H9 (cell line): ENCODE data around the gene SELENOF. TPM values are rescaled to one million over a fixed set of nuclear protein-coding genes. Genes with fewer than 3 reads are reported as not detected.

ENCODE experiments used
- DNase-seq: peaks from one replicate; pipeline ENCODE4 v3.0.0-alpha.2; 2017
- H2AFZ ChIP-seq: one replicate; pipeline ENCODE4 v1.6.1; 2013; ENCODE audit warnings: mild to moderate bottlenecking, low read length, control low read depth, moderate library complexity
- H2AK5ac ChIP-seq: 2 replicates; pipeline ENCODE4 v1.6.1; 2013; ENCODE audit warnings: low read length, control low read depth, mixed read lengths; ENCODE audit not compliant: insufficient read length
- H2BK120ac ChIP-seq: one replicate; pipeline ENCODE4 v1.6.1; 2013; ENCODE audit warnings: low read depth, mild to moderate bottlenecking, low read length, control low read depth, inconsistent platforms; ENCODE audit not compliant: poor library complexity, severe bottlenecking
- H2BK12ac ChIP-seq: 2 replicates; pipeline ENCODE4 v1.6.1; 2013; ENCODE audit warnings: low read length, control low read depth, mixed read lengths, low read depth; ENCODE audit not compliant: insufficient read length
- H2BK15ac ChIP-seq: 2 replicates; pipeline ENCODE4 v1.6.1; 2013; ENCODE audit warnings: low read depth, low read length, control low read depth
- H2BK20ac ChIP-seq: one replicate; pipeline ENCODE4 v1.6.1; 2013; ENCODE audit warnings: low read depth, mild to moderate bottlenecking, low read length, control low read depth, inconsistent platforms; ENCODE audit not compliant: poor library complexity, severe bottlenecking
- H2BK5ac ChIP-seq: 2 replicates; pipeline ENCODE4 v1.6.1; 2013; ENCODE audit warnings: low read length, control low read depth, mixed read lengths; ENCODE audit not compliant: insufficient read length
- H3K14ac ChIP-seq: 2 replicates; pipeline ENCODE4 v1.6.1; 2013; ENCODE audit warnings: low read length, control low read depth; ENCODE audit not compliant: insufficient read depth
- H3K18ac ChIP-seq: 2 replicates; pipeline ENCODE4 v1.6.1; 2013; ENCODE audit warnings: low read depth, mild to moderate bottlenecking, mixed read lengths, low read length, control low read depth; ENCODE audit not compliant: insufficient read length
- H3K23ac ChIP-seq: 2 replicates; pipeline ENCODE4 v1.6.1; 2013; ENCODE audit warnings: low read length, control low read depth, mixed read lengths, low read depth; ENCODE audit not compliant: insufficient read length
- H3K23me2 ChIP-seq: 2 replicates; pipeline ENCODE4 v1.6.1; 2013; ENCODE audit warnings: low read depth, mild to moderate bottlenecking, mixed read lengths, low read length, control low read depth; ENCODE audit not compliant: insufficient read length, poor library complexity, severe bottlenecking
- H3K27ac ChIP-seq: 2 replicates; pipeline ENCODE4 v1.5.1; 2013; ENCODE audit warnings: low read length, control low read depth, mixed read lengths, low read depth; ENCODE audit not compliant: insufficient read length
- H3K27me3 ChIP-seq: 2 replicates; pipeline ENCODE4 v1.6.1; 2013; ENCODE audit warnings: low read length, control low read depth, inconsistent platforms; ENCODE audit not compliant: insufficient read depth
- H3K4ac ChIP-seq: 2 replicates; pipeline ENCODE4 v1.6.1; 2013; ENCODE audit warnings: low read depth, mild to moderate bottlenecking, control low read depth, inconsistent platforms, low read length, moderate library complexity
- H3K4me1 ChIP-seq: 2 replicates; pipeline ENCODE4 v1.6.1; 2013; ENCODE audit warnings: low read length, control low read depth, inconsistent platforms; ENCODE audit not compliant: insufficient read depth
- H3K4me2 ChIP-seq: 2 replicates; pipeline ENCODE4 v1.6.1; 2013; ENCODE audit warnings: low read length, control low read depth, mixed read lengths; ENCODE audit not compliant: insufficient read length, insufficient read depth
- H3K56ac ChIP-seq: 2 replicates; pipeline ENCODE4 v1.6.1; 2013; ENCODE audit warnings: low read depth, mild to moderate bottlenecking, mixed read lengths, low read length, control low read depth; ENCODE audit not compliant: insufficient read length
- H3K79me1 ChIP-seq: 2 replicates; pipeline ENCODE4 v1.6.1; 2013; ENCODE audit warnings: low read depth, mild to moderate bottlenecking, moderate library complexity, low read length, control low read depth, inconsistent platforms; ENCODE audit not compliant: insufficient read depth, poor library complexity, severe bottlenecking
- H3K79me2 ChIP-seq: 2 replicates; pipeline ENCODE4 v1.6.1; 2013; ENCODE audit warnings: low read length, control low read depth, inconsistent platforms; ENCODE audit not compliant: insufficient read depth
- H3K9ac ChIP-seq: 2 replicates; pipeline ENCODE4 v1.6.1; 2013; ENCODE audit warnings: low read length, control low read depth, mixed read lengths; ENCODE audit not compliant: insufficient read length; ENCODE audit errors: extremely low read depth
- H3K9me3 ChIP-seq: one replicate; pipeline ENCODE4 v1.6.1; 2013; ENCODE audit warnings: low read depth, low read length, inconsistent platforms; ENCODE audit not compliant: control insufficient read depth
- H3T11ph ChIP-seq: one replicate; pipeline ENCODE4 v1.6.1; 2013; ENCODE audit warnings: mild to moderate bottlenecking, low read length, control low read depth, inconsistent platforms
- H4K20me1 ChIP-seq: one replicate; pipeline ENCODE4 v1.6.1; 2013; ENCODE audit not compliant: control insufficient read depth, insufficient read length, insufficient read depth
- H4K5ac ChIP-seq: 2 replicates; pipeline ENCODE4 v1.6.1; 2013; ENCODE audit warnings: low read depth, mild to moderate bottlenecking, mixed read lengths, low read length, control low read depth; ENCODE audit not compliant: insufficient read length
- H4K8ac ChIP-seq: replicated peaks from 2 replicates; pipeline ENCODE4 v1.6.1; 2013; ENCODE audit warnings: low read length, control low read depth, mixed read lengths, low read depth; ENCODE audit not compliant: insufficient read length
- H4K91ac ChIP-seq: 2 replicates; pipeline ENCODE4 v1.6.1; 2013; ENCODE audit warnings: low read depth, mild to moderate bottlenecking, moderate library complexity, mixed read lengths, low read length, control low read depth; ENCODE audit not compliant: insufficient read length
- H3K27ac Mint-ChIP-seq, 3 experiments: 2 replicates in 2 of 3; 3 replicates in 1 of 3; pipeline ENCODE4 v1.8.0; 2020 to 2021; ENCODE audit warnings: mixed read lengths in 3 of 3, mild to moderate bottlenecking in 1 of 3, moderate library complexity in 1 of 3
- H3K27me3 Mint-ChIP-seq: 2 replicates; pipeline ENCODE4 v1.8.0; 2021; ENCODE audit warnings: low read depth, mild to moderate bottlenecking, moderate library complexity, mixed read lengths
- H3K36me3 Mint-ChIP-seq, 3 experiments: 2 replicates in 2 of 3; 3 replicates in 1 of 3; pipeline ENCODE4 v1.8.0; 2020 to 2021; ENCODE audit warnings: low read depth in 3 of 3, mixed read lengths in 3 of 3; ENCODE audit not compliant: insufficient read depth in 1 of 3
- H3K4me1 Mint-ChIP-seq, 2 experiments: 2 replicates each; pipeline ENCODE4 v1.8.0; 2020; ENCODE audit warnings: mixed read lengths in 2 of 2
- H3K4me3 Mint-ChIP-seq, 2 experiments: 2 replicates in 1 of 2; 3 replicates in 1 of 2; pipeline ENCODE4 v1.8.0; 2020 to 2021; ENCODE audit warnings: mild to moderate bottlenecking in 2 of 2, mixed read lengths in 2 of 2, moderate library complexity in 1 of 2
- H3K9me3 Mint-ChIP-seq, 2 experiments: 2 replicates in 1 of 2; 3 replicates in 1 of 2; pipeline ENCODE4 v1.8.0; 2020; ENCODE audit warnings: mild to moderate bottlenecking in 2 of 2, mixed read lengths in 2 of 2, moderate library complexity in 1 of 2
- CTCF ChIP-seq: fragments of 200-600 bp; sonication (generic); conservative IDR thresholded peaks from 3 replicates; pipeline ENCODE4 v1.8.0; 2021; ENCODE audit warnings: antibody characterized with exemption, mild to moderate bottlenecking
- WGBS: extraction: QIAGEN DNeasy Blood & Tissue Kit; methylation state at CpG from one replicate; pipeline ENCODE4 v1.1.7; 2013; ENCODE audit warnings: missing lambda C conversion rate, low lambda C conversion rate, mixed read lengths; ENCODE audit not compliant: insufficient read length; ENCODE audit errors: extremely low coverage; 5-methylcytosine and 5-hydroxymethylcytosine counted together
- total RNA-seq: library from RNA; stranded (reverse); gene quantifications from 2 replicates; pipeline ENCODE4 v1.2.1, GENCODE V29; 2021

Gene SELENOF
- total RNA-seq, 1 experiment from 2014 or later, result 143 TPM

GRCh38 chr1:86915737-86916235 lies 1.9 kb upstream of the SELENOF start:
- no peak for DNase-seq
- no peak overlapping the region for H3K4me3 Mint-ChIP-seq
- no peak overlapping the region for H2BK12ac ChIP-seq
- peaks cover 4 to 14% (median 10%) of the 10 kb centered on the region in 3 experiments for H3K36me3 Mint-ChIP-seq
- H3K4me2 ChIP-seq, result peak overlapping the region; percentile 80
- no peak overlapping the region for H4K91ac ChIP-seq
- H3K27me3 Mint-ChIP-seq, result no peaks in the 10 kb centered on the region
- H3K9me3 ChIP-seq, result no peaks in the 10 kb centered on the region
- no peak overlapping the region for H2BK15ac ChIP-seq
- peak overlapping the region; percentile 90 for H3K9ac ChIP-seq
- H3K27ac Mint-ChIP-seq, result no peak overlapping the region
- H3K4me1 Mint-ChIP-seq, result peaks cover 16 to 28% of the 10 kb centered on the region in 2 experiments
- 100% methylated on average over 1 of the region's 14 CpGs for WGBS
- TF ChIP-seq CTCF, result no peak
- no peak overlapping the region for H2BK5ac ChIP-seq
- H3K18ac ChIP-seq, result no peak overlapping the region
- peaks cover 39% of the 10 kb centered on the region for H3K79me2 ChIP-seq
- H2BK120ac ChIP-seq, result no peak overlapping the region
- H4K20me1 ChIP-seq, result no peaks in the 10 kb centered on the region
- H4K8ac ChIP-seq, result no peak overlapping the region
- no peaks in the 10 kb centered on the region for H3K27me3 ChIP-seq
- H3T11ph ChIP-seq, result no peak overlapping the region
- no peak overlapping the region for H3K4ac ChIP-seq
- H4K5ac ChIP-seq, result no peak overlapping the region
- H3K14ac ChIP-seq, result no peak overlapping the region; the same call in 1 of the 2 replicates
- no peaks in the 10 kb centered on the region; the same call in 1 of the 2 replicates for H3K4me1 ChIP-seq
- H3K23ac ChIP-seq, result no peak overlapping the region
- peaks cover 13% of the 10 kb centered on the region for H3K23me2 ChIP-seq
- H3K9me3 Mint-ChIP-seq, result peaks cover 0 to 2% of the 10 kb centered on the region in 2 experiments; a peak in 3 of 5 replicates
- H2BK20ac ChIP-seq, result no peak overlapping the region
- no peak overlapping the region for H2AK5ac ChIP-seq
- peaks cover 3% of the 10 kb centered on the region for H3K79me1 ChIP-seq
- H2AFZ ChIP-seq, result peak overlapping the region; percentile 24
- no peak overlapping the region for H3K56ac ChIP-seq
- H3K27ac ChIP-seq, result no peak overlapping the region
